GM21381 (cell line): Measurements from ENCODE around the gene LPCAT3.

Experiments
- ATAC-seq: cut with Tn5 transposase; IDR thresholded peaks from one replicate; pipeline ENCODE4 v1.9.1; 2021; ENCODE audit warnings: mild to moderate bottlenecking, moderate library complexity; ENCODE audit not compliant: unreplicated experiment

The LPCAT3 gene

DNA sequence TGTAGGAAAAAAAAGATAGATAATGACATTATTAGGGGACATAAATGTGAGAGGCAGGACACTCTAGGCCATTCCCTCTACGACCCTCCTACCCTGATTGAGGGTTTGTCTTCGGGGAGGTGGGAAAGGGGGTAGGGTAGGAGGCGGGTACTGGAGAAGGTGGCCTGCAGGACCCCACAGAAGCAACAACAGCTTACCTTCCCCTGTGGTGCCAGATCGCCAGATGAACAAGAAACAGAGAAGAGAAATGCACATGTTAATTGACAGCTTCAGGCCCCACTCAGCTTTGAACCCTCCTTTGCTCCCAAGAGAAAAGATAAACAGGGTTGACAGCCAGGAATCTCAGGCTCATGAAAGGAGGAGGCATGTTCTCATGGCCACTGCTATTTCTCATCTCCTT is 52.6 kb downstream of the LPCAT3 start:
- no peak for ATAC-seq

DNA sequence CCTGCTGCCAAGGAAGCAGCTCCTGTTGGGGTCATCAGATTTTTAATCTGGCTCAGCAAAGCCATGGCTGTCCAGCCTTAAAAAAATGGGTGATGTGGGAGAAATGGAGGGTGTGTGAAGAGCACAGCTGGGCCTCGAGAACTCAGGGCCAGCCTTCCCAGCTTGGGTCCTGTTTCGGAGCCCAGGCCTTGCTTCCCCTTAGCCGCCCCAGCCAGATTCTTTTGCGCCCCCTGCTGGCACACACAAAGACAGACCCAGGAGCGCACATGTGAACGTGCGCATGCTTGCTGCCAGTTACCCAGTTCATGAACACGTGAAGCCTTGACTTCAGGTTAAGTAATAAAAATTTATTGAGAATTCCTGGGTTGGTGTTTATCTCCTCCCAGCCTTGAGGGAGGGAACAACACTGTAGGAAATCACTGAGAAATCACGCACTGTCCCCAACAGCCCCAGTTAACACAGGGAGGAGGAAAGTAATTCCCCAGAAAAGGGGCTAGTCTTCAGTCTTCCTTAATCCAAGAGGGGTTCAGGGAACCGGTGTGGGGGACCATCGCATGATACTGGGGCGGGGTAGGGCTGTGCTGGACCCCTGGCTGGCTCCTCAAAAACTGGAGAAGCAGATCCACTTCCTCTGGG is 53.1 kb downstream of the LPCAT3 start:
- ATAC-seq: peak; percentile 29

DNA sequence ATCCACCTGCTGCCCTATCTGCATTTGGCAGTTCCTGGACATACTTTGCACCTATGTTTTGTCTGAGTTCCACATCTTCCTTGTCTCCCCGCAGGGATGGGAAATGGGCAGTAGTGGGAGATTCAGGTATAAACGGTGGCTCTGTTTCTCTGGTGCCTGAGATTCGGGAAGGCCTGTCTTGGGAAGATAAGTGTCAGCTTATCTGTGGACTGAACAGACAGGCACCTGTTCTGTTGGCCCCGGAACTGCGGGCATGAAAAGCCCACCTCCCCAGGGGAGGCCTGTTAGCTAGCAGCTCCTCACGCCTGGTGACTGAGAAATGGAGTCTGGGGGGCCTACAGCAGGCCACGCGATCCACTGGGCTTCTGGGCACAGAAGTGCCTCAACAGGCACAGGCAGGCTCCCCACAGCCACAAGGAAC is 53.7 kb downstream of the LPCAT3 start:
- ATAC-seq: no peak

DNA sequence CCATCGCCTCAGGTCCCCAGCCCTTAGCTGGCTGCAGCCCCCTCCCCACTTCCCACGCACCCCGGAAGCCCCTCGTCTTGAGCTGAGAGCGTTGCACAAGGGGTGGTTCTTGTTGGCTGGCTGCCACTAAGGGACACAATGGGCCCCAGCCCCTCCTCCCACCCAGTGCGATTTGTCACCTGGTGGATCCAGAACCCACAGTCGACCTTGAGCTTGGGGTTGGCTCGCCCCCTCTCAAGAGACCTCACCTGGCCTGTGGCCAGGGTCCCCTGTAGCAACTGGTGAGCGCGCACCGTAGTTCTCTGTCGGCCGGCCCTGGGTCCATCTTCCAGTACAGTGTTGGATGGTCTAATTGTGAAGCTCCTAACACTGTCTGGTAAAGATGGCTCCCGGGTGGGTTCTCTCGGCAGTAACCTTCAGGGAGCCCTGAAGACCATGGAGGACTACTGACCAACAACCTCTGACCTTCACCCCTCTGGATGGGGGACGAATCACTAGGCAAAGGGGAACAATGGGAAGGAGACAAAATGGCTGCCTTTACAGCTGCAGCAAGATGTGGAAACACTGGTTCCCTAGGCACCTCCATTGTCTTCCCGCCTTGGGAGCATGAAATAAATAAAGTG is 54.4 kb downstream of the LPCAT3 start:
- no peak for ATAC-seq

DNA sequence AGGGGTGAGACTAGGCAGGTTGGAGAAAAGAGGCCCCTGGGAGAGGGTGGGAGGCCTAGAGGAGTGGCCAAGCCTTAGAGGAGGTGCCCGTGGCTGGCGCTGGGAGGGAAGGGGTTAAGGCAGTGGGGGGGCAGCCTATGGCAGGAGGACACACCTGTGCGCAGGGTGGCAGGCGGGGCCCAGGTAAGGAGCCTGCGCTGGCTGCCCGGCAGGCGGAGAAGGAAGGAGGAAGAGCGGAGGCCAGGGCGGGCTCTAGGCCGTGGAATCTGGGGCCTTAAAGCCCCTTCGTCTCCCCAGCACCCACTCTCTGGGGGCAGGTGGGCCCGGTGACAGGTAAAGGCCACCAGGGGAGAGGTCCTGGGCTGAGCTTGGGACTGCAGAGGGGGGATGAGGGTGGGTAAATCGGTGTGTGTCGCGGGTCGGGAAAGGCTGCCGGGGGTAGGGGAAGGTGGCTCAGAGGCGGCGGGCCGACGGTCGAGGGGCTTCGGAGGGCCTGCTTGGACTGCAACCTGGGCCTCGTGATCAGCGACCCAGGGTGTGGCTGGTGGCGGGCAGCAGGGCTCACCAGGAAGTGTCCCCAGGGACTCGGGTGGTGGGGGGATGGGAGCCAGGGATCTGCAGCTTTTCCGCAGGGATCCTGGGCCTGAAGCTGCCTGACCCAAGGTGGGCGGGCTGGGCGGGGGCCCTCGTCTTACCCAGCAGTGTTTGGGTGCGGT is 55.1 kb downstream of the LPCAT3 start:
- no peak for ATAC-seq

DNA sequence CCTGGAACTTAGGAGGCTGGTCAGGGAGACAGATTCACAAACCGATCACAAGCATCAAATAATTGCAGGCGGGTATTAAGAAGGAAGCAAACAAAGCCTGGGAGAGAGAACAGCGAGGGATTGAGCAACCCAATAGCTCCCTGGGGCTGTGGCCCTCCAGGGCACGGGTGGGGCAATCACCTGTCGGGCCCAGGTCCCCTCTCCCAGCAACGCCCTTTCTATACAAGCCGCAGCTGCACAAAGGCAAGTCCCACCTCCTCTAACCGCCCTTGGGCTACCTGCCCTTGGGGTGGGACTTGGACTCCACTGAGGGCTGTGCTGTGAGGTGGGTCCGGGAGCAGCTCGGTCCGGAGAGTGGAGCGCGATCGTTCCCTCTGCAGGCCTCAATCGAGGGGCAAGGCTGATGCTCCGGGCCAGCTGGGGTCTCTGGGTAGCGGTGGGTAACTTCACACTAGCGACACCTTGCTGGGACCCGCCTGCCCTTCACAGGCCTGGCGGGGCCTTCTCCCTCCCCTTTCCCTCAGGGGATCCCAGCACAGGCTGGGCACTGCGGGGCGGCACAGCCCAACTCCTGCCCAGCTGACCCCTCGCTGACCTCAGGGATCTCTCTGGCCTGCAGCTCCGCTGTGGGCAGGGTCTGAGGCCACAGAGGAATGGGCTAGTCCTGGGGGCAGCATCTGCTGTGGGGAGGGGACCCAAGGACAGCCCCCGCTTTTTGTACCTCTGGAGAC is 55.8 kb downstream of the LPCAT3 start:
- ATAC-seq: no peak

DNA sequence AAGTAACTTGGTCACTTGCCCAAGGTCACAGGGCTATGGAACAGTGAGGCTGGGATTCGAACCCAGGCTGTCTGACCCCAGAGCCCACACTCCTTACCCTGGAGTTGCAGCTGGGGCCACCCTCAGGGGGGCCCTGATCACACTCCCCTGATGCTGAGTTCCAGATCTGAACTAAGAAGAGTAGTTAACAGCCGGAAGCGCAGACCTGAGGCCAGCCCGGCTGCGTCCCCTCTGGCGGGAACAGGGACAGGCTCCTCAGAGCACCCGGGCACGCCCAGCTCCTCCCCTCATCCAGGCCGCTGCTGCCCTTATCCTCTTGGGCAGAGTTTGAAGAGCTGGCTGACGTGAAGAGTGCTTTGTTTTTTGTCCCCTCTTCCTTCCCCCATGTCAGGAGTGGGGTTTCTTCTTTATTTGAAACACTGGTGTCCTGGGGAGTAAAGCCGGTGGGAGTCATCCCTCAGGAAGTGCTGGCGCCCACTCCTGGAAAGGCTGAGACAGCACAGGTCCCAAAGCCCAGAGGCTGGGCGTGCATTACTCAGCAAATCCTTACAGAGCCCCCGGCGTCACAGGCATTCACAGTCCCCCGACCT is 56.5 kb downstream of the LPCAT3 start:
- no peak for ATAC-seq

DNA sequence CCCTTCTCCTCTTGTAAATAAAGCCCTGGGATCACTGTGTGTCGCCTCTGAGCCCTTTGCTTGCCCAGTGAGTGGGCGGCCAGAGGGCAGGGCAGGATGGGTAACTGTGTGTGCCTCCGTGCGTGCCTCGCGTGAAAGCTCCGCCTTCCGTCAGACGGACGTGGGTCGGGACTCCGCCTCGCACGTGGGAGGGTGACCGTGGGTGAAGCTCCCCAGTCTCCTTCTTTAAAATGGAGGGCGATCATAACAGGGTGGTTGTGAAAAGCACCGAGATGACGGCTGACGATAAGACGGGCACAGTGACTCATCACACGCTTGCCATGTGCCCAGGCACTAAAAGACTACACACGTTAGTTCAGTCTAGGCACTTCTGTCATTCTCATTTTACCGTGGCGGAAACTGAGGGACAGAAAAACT is 57.0 kb downstream of the LPCAT3 start:
- ATAC-seq: no peak

DNA sequence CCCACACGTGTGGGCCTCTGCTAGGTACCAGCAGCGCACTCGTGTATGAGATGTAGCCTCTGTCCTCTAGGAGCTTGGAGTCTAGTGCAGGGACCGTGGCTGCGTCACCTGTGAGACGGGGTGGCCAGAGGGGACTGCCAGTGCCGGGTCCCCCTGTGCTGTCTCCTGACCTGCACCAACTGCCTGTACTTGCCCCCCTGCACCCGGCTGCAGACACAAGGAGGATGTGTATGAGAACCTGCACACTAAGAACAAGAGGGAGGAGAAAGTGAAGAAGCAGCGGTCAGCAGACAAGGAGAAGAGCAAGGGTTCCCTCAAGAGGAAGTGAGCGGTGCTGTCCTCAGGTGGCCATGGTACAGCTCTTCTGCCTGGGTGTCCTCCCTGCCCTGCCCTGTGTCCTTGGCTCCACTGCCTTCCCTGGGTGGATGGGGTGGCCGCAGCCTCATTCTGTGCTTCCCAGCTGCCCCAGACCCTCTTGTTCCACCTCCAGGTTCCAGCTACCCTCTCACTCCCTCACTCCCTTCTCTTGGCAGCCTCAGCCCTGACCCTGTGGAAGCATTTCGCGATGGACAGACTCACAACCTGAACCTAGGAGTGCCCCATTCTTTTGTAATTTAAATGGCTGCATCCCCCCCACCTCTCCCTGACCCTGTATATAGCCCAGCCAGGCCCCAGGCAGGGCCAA is 57.5 kb downstream of the LPCAT3 start:
- ATAC-seq: no peak

DNA sequence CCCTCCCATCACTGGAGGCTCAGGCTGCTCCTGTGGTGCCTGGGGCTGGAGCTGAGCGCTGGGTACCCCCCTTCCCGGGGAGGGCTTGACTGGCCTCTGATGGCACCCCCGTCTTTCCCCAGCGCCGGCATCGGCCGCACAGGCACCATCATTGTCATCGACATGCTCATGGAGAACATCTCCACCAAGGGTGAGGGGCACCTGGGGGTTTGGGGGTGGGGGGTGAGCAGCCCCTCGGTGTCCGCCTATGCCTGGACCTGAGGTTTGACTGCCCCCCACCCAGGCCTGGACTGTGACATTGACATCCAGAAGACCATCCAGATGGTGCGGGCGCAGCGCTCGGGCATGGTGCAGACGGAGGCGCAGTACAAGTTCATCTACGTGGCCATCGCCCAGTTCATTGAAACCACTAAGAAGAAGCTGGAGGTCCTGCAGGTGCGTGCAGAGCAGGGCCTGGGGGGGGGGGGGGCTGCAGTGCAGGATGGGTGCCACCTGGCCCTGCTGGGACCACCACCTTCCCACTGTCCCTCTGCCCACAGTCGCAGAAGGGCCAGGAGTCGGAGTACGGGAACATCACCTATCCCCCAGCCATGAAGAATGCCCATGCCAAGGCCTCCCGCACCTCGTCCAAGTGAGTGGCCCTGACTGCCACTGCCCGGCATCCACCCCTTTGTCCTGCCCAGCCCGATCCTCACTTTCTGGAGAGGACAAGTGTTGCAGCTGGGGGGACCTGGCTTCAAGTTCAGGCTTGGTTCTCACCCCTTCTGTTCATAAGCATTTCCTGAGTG is 58.3 kb downstream of the LPCAT3 start:
- ATAC-seq: no peak

DNA sequence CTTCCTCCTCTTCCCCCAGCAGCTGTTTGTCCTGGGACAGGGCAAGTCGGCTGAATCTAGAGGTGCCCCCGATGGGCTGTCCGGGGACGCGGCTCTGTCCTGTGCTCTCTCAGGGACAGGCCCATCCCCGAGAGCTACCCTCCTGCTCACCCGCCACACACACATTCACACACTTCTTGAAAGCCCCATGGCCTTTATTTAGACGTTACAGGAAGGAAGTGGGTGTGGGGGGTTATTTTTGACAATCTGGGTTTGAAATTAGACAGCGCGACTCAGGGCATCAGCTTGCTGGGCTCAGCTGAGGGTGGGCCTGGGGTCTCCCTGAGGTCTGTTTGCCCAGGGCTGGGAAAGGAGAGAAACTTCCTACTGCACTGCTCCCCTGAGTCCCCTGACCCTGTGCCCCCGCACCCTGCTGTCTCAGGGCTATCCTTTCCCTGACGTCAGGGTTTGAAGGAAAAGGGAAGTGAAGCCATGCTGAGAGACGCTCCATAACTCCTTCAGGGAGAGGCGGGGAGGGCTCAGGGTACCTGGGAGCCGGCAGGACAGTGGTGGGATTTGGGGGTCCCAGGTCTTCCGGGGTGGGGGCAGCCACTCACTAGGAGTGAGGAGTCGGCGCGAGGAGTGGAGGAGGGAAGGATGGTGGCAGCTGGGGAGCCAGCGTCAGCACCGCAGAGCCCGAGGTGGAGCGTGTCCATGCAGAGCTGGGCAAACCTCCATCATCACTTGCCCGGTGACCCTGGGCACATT is 59.0 kb downstream of the LPCAT3 start:
- peak; percentile 48 for ATAC-seq

DNA sequence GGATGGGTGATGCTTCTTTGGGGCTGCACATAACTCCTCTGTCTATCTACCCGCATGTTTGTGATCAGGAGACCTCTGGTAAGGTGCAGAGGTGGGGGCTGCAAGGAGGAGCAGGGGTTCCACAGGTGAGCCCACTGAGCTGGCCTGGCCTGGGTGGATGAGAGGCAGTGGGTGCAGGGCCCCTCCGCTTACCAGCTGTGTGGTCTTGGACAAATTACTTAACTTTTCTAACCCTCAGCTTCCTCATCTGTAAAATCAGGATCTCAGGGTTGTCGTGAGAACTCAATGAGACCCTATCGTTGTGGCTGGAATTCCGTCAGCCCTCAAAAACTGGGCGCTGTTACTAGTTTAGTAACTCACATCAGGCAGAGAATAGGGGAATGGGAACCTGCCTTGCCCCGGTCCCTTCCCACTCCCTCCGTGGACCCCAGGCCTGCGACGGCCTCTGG is 59.6 kb downstream of the LPCAT3 start:
- no peak for ATAC-seq

DNA sequence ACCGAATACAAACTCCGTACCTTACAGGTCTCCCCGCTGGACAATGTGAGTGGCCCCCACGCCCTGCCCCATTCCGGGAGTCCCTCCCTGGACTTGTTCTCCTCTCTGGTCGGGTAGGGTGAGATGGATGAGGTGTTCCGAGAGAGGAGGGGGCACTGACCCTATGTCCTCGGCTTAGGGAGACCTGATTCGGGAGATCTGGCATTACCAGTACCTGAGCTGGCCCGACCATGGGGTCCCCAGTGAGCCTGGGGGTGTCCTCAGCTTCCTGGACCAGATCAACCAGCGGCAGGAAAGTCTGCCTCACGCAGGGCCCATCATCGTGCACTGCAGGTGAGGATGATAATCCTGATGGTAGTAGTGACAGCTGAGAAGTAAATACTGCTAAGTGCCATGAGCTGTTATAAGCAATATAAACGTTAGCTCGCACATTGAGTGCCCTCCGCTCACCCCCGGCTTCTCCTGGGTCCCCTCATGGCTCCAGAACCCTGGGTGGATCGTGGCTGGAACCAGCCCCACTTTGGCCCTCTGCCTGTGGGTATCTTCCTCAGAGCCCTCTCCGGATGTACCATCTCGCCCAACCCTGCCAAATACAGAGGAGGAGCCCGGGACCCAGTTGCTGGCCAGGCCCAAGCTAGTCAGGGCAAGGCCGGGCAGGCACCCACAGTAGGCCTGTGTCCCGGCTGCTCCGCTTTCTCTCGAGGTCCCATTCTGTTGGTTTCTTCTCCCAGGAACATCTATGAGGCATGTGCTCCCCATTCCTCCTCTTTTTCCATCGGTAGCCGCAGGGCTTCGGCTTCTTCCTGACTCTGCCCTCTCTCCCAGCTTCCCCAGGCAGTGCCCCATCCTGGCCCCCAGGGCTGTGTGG is 60.3 kb downstream of the LPCAT3 start:
- ATAC-seq: no peak

DNA sequence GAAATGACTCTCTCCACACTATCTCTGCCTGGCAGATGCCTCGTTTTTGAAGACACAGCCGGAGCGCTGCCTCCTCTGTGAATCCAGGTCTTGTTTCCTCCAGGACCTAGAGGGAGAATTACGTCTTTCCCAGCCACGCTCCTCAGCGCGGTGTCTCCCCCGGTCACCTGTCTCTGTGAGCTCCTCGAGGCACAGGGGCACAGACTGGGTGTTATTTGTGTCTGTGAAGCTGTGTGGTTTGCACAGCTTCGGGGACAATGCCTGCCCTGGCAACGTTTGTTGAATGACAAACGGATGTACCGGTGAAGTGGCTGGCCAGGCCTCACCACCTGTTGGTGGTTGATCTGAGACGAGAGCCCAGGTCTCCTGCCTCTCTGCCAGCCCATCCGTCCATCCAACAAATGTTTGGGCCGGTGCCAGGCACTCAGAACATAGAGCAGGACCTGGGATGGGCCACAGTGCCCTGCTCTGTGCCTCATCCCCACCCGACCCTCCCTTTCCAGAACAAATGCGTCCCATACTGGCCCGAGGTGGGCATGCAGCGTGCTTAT is 61.0 kb downstream of the LPCAT3 start:
- ATAC-seq: no peak

DNA sequence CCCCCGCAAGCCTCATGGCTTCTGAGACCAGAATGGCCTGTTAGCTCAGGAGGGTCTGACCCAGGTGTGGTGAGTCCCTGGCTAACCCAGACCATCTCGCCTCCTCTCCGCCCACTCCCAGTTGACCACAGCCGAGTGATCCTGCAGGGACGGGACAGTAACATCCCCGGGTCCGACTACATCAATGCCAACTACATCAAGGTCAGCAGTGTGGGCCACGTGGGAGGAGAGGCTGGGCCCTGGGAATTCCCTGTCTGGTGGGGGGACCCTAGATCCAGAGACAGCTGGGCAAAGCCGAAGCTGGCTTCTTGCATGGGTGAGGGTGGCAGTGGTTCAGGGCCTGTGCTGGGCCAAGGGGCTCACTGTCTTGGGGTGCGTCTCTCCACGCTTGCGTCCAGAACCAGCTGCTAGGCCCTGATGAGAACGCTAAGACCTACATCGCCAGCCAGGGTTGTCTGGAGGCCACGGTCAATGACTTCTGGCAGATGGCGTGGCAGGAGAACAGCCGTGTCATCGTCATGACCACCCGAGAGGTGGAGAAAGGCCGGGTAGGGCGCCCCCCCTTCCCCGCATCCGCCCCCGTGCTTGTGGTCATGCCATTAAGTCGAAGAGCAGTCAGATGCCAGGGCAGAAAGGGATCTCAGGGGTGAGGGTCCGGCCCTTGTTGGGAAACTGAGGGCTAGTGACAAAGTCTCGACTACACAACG is 62.1 kb downstream of the LPCAT3 start:
- no peak for ATAC-seq

DNA sequence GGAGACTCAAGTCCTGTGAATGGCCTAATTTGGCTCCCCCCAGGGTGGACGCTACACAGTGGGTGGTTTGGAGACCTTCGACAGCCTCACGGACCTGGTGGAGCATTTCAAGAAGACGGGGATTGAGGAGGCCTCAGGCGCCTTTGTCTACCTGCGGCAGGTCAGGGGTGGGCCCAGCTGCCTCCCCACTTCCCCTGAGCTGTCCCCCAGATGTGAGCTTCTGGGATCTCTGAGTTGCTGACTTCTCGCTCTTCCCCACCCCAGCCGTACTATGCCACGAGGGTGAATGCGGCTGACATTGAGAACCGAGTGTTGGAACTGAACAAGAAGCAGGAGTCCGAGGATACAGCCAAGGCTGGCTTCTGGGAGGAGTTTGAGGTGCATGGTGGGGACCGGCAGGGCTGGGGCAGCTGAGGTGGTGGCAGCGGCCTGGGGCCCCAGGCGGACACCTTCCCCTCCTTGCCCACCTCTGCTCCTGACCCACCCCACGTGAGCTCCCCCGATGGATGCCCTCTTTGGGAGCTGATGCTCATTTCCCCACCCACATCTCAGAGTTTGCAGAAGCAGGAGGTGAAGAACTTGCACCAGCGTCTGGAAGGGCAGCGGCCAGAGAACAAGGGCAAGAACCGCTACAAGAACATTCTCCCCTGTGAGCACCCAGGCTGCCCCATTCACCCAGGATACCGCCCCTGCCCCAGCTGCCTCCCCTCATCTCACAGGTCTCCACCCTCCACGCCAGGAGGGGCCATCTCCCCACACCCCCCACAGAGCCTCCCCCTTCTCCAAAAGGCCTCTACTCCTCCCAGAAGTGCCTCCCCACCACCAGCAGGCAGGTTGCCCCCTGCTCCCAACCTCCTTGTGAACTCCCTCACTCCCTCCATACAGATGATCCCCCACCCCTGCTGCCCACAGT is 62.9 kb downstream of the LPCAT3 start:
- ATAC-seq: no peak
